Epithelial cell of esophagus (primary cell): ENCODE results near the gene CEBPA.
A peak's percentile ranks its signal among the peaks of the same experiment; 100 is the strongest.

Source experiments
- DNase-seq: peaks from one replicate; pipeline ENCODE4 v3.0.0; 2010; ENCODE audit warnings: low read depth
- H3K4me3 ChIP-seq: 2 replicates; pipeline ENCODE4 v1.5.1; 2011; ENCODE audit warnings: mild to moderate bottlenecking, low read length, control low read depth
- TF ChIP-seq, protein P1 (sequence below): IDR thresholded peaks from 2 replicates; pipeline ENCODE4 v1.5.1; 2011; ENCODE audit warnings: low read depth, mild to moderate bottlenecking, low read length, control low read depth, inconsistent platforms; ENCODE audit not compliant: insufficient read depth; ENCODE audit errors: missing control alignments

The CEBPA gene

GRCh38 chr19:33302175-33302973, at the start of gene CEBPA:
Gene CEBPA, minus strand, starts transcription at chr19:33302534. Its CDS starts 120 bp downstream, at chr19:33302414.
- TF ChIP-seq, protein P1, sequence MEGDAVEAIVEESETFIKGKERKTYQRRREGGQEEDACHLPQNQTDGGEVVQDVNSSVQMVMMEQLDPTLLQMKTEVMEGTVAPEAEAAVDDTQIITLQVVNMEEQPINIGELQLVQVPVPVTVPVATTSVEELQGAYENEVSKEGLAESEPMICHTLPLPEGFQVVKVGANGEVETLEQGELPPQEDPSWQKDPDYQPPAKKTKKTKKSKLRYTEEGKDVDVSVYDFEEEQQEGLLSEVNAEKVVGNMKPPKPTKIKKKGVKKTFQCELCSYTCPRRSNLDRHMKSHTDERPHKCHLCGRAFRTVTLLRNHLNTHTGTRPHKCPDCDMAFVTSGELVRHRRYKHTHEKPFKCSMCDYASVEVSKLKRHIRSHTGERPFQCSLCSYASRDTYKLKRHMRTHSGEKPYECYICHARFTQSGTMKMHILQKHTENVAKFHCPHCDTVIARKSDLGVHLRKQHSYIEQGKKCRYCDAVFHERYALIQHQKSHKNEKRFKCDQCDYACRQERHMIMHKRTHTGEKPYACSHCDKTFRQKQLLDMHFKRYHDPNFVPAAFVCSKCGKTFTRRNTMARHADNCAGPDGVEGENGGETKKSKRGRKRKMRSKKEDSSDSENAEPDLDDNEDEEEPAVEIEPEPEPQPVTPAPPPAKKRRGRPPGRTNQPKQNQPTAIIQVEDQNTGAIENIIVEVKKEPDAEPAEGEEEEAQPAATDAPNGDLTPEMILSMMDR, result no peak

GRCh38 chr19:33350538-33351309, 48.4 kb upstream of the CEBPA start:
- DNase-seq, result peak; percentile 100
- H3K4me3 ChIP-seq, result no peak overlapping the region
- TF ChIP-seq, protein P1, result no peak

More at GRCh38 chr19:33302175-33302973, at the start of gene CEBPA:
- peak; percentile 93 for DNase-seq
- peak within 1 kb of the TSS; percentile 68 for H3K4me3 ChIP-seq

GRCh38 chr19:33349319-33350289, 47.3 kb upstream of the CEBPA start:
- DNase-seq, result peak; percentile 74
- TF ChIP-seq, protein P1, result no peak

DNA sequence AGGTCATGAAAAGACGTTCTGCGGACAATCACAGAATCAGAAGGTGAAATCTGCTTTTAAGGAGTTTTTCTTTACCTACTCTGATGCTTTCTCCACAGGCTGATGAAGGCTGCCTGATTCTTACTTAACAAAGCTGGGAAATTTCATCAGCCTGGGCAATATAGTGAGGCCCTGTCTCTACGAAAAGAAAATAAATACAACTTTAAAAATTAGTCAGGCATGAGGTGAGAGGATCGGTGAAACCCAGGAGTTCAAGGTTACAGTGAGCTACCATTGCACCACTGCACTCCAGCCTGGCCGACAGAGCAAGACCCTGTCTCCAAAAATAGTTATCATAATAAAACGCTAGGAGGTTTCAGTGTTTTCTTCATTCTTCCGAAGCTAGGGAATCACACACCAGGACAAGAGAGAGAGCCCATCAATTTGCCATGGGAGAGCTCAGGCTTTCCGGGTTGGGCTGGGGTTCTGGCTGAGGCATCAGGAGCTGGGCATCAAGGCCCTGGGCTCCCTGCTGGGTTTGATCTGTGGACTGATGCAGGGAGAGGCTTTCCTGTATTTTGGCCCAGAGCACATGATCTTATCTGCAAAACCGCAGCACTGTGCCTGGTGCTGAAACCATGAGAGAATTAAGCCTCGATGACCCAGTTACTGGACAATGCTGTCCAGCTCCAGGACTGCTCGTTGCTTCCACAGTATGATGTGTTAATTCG, 46.1 kb upstream of the CEBPA start:
- no peak for DNase-seq
- TF ChIP-seq, protein P1, result no peak
- H3K4me3 ChIP-seq, result no peak overlapping the region

More at GRCh38 chr19:33349319-33350289, 47.3 kb upstream of the CEBPA start:
- H3K4me3 ChIP-seq, result no peak overlapping the region

- no peak for DNase-seq
- TF ChIP-seq, protein P1, result no peak
- no peak overlapping the region for H3K4me3 ChIP-seq
Observed at GRCh38 chr19:33347300-33347699, 45.0 kb upstream of the CEBPA start.

- no peak overlapping the region for H3K4me3 ChIP-seq
- no peak for DNase-seq
- TF ChIP-seq, protein P1, result no peak
Observed at GRCh38 chr19:33346665-33347064, 44.3 kb upstream of the CEBPA start.
